ENCODE results near the gene C3orf70.

The C3orf70 gene

DNA sequence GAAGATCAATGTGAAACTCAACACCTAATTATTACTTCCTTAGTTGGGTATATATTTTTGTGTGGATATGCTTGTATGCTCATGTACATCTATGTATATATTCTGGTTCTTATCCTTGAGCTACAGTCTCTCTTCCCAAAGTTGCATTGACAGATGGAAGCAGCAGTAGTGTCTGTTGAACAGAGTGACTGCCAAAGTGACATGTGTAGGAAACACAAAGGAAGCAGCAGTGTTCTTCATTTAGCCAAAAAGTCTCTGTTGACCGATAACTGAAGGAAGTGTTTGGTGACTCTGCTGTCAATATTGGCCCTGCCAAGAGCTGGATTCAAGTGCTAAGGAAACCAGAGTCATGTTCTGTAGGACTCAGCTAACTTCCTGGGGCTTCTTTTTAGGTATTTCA is 123.8 kb downstream of the C3orf70 start:
- DNase-seq (ENCODE audit: insufficient read length, low spot score) (no peak), FAIRE-seq (no peak)
- TF ChIP-seq POU2F2 (IDR thresholded peaks at IDR 0.05; ENCODE audit: low read depth, low read length) (no peak), POLR2A (IDR thresholded peaks at IDR 0.05; ENCODE audit: low read depth, low read length) (no peak), PAX5 (IDR thresholded peaks at IDR 0.05; ENCODE audit: insufficient read depth, low read length, severe bottlenecking) (no peak), TAF1 (IDR thresholded peaks at IDR 0.05; ENCODE audit: low read depth, low read length) (no peak), POLR2AphosphoS5 (IDR thresholded peaks at IDR 0.05; ENCODE audit: low read depth, low read length) (no peak), SPI1 (IDR thresholded peaks at IDR 0.05; ENCODE audit: low read depth, low read length) (no peak)

DNA sequence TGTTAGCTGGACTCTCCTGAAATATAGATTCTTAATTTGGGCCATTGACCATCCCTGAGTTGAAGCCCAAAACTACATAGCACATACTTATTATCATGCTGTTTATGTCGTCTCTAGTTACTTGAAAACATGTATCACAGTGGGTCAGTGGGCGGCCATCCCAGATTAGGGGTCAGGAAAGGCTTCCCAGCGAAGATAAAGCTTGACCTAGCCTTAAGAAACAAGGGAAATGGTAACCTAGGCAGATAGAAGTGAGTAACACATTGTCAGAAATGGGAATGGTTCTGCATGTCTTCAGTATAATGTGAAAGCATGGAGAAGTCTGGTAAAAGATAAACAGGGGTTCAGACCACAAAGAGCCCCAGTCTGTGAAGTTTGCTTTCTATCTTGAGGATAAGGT is 124.7 kb downstream of the C3orf70 start:
- TF ChIP-seq TAF1 (IDR thresholded peaks at IDR 0.05; ENCODE audit: low read depth, low read length) (no peak), PAX5 (IDR thresholded peaks at IDR 0.05; ENCODE audit: insufficient read depth, low read length, severe bottlenecking) (no peak), SPI1 (IDR thresholded peaks at IDR 0.05; ENCODE audit: low read depth, low read length) (no peak), POLR2A (IDR thresholded peaks at IDR 0.05; ENCODE audit: low read depth, low read length) (no peak), POLR2AphosphoS5 (IDR thresholded peaks at IDR 0.05; ENCODE audit: low read depth, low read length) (no peak), POU2F2 (IDR thresholded peaks at IDR 0.05; ENCODE audit: low read depth, low read length) (no peak)
- no peak for FAIRE-seq
- DNase-seq (ENCODE audit: insufficient read length, low spot score): no peak
